Measurements from ENCODE around the gene ZNF227. TPM values are rescaled to one million over a fixed set of nuclear protein-coding genes. Genes with fewer than 3 reads are reported as not detected.

ZNF227 gene
- total and polyA plus RNA-seq, 2 donors (not counting 3 experiments of a cell fraction or from before 2014, with no cell fraction given): 3.4 to 17.8 TPM

DNA sequence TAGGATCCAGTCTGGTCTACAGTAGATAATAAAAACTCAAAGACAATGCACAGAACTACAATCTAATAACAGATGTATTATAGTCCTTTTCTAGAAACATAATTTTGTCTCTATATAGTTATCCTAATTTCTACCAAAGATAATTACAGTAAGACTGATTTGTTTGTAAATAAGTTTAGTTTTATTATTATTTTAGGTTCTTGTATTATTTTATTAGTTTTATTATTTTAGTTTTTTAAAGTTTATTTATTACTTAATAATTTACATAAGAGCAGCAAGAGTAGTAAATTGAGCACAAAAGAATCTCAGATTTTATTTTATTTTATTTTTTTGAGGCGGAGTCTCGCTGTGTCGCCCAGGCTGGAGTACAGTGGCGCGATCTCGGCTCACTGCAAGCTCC is 22.3 kb upstream of the ZNF227 start:
- BruUV-seq (replicated peaks): no TSS peak
- Histone ChIP-seq H3K27ac (ENCODE audit: insufficient read depth, low read depth, low read length) (no peak overlapping the region), H3K9me3 (replicated peaks; ENCODE audit: control insufficient read depth, insufficient read depth, low read length) (no peaks in the 10 kb centered on the region), H4K20me1 (replicated peaks; ENCODE audit: control insufficient read depth, extremely low read depth, insufficient read depth, low read length) (no peaks in the 10 kb centered on the region), H2AFZ (ENCODE audit: low read depth, low read length) (no peak overlapping the region), H3K9me1 (replicated peaks; ENCODE audit: control insufficient read depth, extremely low read depth, insufficient read depth, low read length) (no peaks in the 10 kb centered on the region), H3K36me3 (ENCODE audit: control insufficient read depth in 2 of 2, extremely low read depth in 1 of 2, insufficient read depth in 2 of 2, low read length in 2 of 2) (no peaks in the 10 kb centered on the region), H3K4me3 (replicated peaks in 1 of 3; ENCODE audit: insufficient read depth in 1 of 3, low read depth in 1 of 3, low read length in 3 of 3) (no peak overlapping the region), H3K4me2 (ENCODE audit: insufficient read depth, low read length) (no peak overlapping the region), H3K4me1 (ENCODE audit: control insufficient read depth, extremely low read depth, insufficient read depth, low read length) (no peaks in the 10 kb centered on the region), H3K9ac (replicated peaks; ENCODE audit: extremely low read depth, insufficient read depth, low read length) (no peak overlapping the region), H3K27me3 (ENCODE audit: control insufficient read depth in 2 of 2, insufficient read depth in 2 of 2, low read length in 2 of 2) (no peaks in the 10 kb centered on the region), H3K79me2 (ENCODE audit: control insufficient read depth, insufficient read depth, low read length) (no peaks in the 10 kb centered on the region)
- intact Hi-C loops (cut with micrococcal nuclease): no loop called here
- POLR2A ChIA-PET: no interaction called here
- DNase-seq (ENCODE audit: low read depth, low spot score) (no peak), FAIRE-seq (no peak)
- dilution Hi-C loops (cut with MboI; ENCODE audit: extremely low pct_ligation_motif_present, low sequenced_read_pairs): no loop called here
- CTCF ChIA-PET: no interaction called here
- TF ChIP-seq MAX (IDR thresholded peaks at IDR 0.05; ENCODE audit: insufficient read depth, insufficient read length) (no peak), EZH2 (IDR thresholded peaks at IDR 0.05; ENCODE audit: borderline replicate concordance, low read depth, low read length, severe bottlenecking) (no peak), GATA2 (IDR thresholded peaks at IDR 0.05; ENCODE audit: insufficient read depth, insufficient read length, low read depth, low read length) (no peak), MYC (IDR thresholded peaks at IDR 0.05; ENCODE audit: low read depth, low read length) (no peak), POLR2AphosphoS5 (IDR thresholded peaks at IDR 0.05; ENCODE audit: insufficient read depth, low read depth, low read length) (no peak), POLR2A (IDR thresholded peaks at IDR 0.05; ENCODE audit: low read depth, low read length) (no peak), JUN (IDR thresholded peaks at IDR 0.05; ENCODE audit: borderline replicate concordance, insufficient read depth, insufficient read length, low read depth) (no peak), CTCF (IDR thresholded peaks at IDR 0.05; ENCODE audit: extremely low read depth in 1 of 2, insufficient read depth in 1 of 2, low read depth in 1 of 2, low read length in 2 of 2) (no peak), FOS (IDR thresholded peaks at IDR 0.05; ENCODE audit: borderline replicate concordance, insufficient read depth, low read length) (no peak)

All from endothelial cell of umbilical vein (primary cell).